NCI-H510A (cell line): ENCODE data around the gene DUSP9.
A peak's percentile ranks its signal among the peaks of the same experiment; 100 is the strongest.

ENCODE experiments used
- DNase-seq: peaks from one replicate; lab custom pipeline; 2025; lab: John Stamatoyannopoulos, UW

The DUSP9 gene

DNA sequence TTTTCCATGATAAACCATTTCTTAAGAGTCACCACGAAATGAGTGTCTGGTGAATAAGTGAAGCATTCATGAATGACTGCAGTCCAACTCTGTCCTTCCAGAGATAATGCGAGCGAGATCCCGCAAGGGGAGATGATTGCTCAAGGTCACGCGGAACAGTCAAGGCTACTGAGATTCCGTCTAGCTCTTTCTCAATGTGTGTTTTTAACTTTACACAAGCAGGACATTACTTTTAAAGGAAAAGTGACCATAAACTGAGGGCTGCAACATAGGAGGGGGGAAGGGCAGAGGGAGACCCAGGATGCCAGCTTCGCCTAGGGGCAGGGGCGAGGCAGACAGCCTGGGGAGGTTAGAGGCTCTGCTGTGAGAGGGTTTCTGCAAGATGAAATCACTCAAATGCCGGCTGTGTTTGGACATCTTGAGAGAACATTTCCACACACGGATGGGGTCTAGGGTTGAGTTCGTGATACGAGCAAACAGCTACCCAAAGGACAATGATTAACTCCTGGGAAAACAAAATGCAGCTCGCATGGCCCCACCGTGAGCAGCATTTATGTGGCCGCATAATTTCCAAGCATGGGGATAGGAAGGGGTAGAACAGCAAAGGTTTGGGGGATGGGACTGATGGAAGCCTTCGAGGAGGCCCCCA is 24.2 kb upstream of the DUSP9 start:
- no peak for DNase-seq

DNA sequence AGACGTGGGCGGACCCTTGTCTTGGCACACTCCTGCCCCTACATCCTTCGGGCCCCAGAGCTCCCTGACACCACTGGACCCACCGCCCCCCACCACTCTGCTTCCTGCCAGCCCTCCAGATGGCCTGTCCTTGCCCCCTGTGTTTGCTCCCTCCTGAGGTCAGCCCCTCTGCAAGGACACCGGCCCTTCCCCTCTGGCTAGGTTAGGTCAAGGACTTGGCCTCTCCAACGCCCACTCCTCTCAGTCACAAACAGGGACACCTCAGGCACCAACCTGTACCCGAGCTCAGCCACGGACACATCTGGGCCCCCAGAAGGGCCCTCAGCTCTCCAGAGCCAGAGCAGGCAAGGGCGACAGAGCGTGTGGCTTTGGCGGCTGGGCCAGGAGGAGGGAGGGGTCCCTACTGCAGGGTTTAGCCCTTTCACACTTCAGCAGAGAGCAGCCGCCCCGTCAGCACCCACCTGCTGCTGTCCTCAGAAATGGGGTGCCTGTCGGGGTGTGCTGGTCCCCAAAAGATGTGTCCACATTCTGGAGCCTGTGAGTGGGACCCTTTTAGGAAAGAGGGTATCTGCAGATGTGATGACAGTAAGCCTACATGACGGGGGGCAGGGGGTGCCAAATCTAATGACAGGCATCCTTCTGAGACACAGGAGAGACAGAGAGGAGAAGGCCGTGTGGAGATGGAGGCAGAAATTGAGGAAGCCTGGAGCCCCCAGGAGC is 23.5 kb upstream of the DUSP9 start:
- DNase-seq, result no peak

DNA sequence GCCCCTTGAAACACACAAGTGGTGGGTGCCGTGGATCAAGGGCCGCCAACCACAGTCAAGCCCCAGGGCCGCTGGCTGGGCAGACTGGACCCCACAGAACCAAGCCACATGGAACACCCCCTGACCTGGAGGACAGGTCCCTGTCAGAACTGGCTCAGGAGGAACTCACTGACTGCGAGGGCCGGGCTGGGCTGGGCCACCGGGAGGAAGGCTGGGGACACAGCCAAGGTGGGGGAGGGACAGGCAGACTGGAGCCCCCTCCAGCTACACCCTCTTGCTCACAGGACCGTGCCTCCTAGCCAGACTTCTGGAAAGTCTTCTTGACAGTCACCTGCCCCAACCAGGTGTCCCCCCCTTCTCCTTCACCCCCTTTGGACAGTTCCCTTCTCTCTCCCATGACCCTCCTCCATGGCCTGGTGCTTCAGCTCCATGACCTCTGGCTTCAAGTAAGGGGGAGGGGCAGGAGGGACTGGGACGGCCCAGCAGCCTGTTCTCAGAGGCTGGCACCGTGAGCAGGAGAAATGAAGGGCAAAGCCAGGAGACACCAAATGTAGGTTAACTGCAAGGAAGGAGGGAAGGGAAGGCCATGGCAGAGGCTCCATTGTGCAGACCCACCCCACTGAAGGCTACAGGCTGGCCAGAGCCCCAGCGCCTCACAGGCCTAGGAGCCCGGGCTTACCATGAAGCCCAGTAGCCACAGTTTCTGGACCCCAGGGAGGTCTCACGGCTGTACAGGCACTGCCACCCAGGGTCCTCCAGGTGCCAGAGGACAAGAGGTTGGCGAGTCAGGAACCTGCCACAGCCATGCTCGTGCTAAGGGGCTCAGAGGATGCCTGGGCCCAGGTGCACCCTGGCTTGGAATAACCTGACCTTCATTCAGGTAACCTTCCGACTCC is 22.6 kb upstream of the DUSP9 start:
- DNase-seq, result no peak

DNA sequence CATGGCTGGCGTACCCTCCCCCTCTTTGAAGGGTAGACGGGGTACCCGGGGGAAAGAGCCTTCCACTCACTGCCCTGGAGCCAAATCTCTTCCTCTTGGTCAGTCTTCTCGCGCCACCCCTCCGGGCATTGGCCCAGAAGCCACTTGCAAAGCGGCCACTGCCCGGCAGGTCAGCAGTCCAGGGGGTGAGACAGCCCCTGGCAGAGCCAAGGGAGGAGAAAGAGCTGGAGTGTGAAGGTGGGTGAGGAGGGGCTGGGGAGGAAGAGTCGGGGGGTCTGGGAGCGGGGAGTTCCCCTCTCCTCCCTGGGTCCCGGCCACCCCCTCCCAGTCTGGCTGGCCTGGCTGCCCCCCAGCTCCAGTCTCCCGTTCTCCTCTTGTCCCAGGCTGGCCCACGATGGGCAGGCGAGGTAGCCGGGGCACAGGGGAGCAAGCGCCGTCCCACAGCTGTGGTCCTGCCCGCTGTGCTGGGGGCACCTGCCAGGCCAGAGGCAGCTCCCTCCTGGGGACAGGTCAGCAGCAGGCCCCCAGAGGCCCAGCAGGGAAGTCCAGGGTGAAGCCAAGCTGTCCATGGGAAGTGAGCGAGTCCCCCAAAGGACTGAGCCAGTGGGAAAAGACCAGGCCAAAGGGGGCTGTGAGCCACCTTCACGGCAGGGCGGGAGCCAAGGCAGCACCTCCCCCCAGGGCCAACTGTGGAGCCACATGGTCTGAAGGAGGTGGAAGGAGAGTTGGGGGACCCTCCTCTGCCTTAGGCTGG is 21.6 kb upstream of the DUSP9 start:
- no peak for DNase-seq

DNA sequence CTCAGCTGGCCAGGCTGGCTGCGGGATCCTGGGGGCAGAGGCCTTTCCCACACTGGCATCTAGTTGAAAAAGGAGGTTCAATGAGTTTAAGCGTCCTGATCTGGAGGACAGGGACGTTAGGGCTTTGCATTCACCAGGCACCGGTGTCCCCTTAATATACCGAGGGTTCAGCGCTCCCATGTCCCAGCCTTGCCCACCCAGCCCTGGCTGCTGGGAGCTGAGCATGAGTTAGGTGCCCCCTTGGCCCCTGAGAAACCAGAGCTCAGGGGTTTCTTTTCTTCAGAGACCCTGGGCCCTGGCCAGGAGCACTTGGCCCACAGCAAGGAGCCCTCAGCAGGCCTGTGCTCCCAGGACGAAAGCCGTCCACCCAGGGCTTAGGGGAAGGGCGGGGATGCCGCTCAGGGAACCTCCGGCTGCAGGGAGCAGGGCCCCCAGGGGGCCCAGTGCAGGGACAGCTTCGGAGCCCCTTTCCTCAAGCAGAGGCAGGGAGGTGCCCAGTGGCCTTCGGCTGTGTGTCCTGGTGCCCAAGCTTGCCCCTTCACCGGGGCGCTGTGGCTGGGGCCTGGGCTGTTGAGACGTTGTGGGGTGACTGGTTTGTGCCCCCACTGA is 20.9 kb upstream of the DUSP9 start:
- no peak for DNase-seq

DNA sequence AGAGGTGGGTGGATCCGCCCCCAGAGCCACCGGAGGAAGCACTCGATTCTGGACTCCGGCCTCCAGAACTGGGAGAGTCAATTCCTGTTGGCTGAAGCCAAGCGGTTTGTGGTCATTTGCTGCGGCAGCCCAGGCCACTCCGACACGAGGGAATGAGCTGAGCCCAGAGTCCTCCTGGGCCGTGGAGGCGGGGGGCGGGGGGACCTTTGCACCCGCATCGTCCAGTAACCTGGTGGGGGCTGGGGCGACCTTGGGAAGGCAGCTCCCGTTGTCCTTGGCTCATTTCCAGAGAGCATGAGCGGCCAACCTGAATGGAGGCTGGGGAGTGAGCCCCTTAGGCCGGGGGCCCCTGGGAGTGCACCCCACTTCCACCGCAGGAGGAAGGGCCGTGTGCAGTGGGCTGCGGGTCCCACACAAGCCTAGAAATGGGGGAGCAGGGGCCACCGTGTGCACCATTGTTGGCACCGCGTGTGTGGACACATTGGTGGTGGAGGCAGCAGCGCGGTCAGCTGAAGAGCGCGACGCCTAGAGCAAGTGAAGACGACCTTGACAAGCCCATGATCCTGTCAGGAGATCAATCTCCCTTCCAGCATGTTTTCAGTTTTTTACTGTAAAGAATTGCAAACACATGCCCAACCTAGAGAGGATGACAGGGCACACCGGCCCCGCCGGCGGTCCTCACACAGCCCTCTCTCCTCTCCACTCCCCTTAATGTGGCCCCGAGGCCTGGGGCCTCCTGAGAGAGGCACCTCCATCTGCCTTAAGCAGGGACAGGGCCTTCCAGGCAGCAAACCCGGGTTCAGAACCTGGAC is 19.9 kb upstream of the DUSP9 start:
- DNase-seq, result no peak

DNA sequence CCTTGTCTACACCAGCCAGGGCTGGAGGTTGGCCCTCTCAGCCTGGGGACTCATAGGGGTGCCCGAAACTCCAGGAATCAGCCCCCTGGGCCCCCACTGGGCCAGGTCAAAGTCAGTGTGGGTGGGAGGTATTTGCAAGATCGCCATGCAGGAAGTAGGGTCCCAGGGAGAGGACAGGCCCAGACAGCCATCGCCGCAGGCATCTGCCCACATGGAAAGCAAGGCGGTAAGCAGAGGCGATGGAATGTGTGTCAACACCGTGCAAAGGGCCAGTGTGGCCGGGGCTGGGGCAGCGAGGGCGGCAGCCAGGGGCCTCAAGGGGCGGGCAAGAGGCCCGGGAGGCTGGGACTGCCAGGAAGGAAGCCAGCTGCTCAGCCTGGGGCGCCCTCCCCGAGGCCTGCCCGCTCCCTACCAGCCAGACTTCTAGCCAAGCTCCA is 19.3 kb upstream of the DUSP9 start:
- no peak for DNase-seq

DNA sequence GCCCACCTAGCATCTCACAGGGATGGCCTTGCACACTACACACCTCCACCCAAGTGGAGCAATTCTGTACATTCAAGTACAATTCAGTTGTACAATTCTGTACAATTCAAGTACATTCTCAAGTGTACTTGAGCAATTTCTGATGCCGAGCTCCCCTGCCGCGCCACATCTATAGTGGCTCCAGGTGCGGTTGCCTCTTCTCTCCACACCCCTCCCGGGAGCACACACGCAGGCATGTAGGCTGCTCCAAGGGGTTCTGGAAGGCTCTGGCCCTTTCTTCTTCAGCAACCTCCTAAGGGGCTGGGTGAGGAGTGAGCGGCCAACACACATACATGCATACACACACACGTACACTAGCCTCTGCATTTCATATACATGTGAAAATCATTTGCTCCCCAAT is 18.9 kb upstream of the DUSP9 start:
- DNase-seq, result peak; percentile 11

DNA sequence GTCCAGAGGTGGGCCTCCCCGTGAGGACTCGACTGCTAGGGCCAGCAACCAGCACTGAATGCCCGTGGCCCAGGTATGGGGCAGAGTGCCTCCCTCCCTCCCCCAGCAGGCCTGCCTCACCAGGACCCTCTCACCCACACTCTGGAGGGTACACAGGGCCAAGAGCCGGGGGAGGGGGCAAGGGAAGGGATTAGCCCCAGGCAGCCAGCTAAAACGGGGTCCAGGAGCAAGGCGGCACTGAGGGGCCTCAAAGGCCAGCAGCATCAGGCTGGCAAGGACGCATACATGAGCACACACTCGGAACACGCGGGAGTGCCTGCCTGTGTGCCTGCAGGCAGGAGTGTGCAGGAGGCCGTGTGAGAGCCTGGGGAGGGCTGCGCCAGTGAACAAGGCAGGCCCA is 18.3 kb upstream of the DUSP9 start:
- no peak for DNase-seq

DNA sequence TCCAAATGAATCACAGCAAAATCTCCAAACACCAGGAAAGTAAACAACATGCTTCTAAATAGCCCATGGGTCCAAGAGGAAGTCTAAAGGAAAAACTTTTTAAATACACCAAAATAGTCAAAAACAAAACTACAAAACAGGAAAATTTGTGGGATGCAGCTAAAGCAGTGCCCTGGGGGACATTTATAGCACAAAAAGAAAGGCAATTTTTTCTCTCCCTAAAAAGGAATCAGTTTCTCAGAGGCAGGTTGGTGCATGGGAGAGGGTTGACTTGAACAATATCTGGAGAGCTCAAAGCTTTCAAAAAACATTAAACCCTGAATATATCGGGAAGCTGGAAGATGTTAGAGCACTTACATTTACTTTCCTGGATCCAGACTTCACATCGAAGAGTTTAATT is 15.7 kb upstream of the DUSP9 start:
- no peak for DNase-seq

DNA sequence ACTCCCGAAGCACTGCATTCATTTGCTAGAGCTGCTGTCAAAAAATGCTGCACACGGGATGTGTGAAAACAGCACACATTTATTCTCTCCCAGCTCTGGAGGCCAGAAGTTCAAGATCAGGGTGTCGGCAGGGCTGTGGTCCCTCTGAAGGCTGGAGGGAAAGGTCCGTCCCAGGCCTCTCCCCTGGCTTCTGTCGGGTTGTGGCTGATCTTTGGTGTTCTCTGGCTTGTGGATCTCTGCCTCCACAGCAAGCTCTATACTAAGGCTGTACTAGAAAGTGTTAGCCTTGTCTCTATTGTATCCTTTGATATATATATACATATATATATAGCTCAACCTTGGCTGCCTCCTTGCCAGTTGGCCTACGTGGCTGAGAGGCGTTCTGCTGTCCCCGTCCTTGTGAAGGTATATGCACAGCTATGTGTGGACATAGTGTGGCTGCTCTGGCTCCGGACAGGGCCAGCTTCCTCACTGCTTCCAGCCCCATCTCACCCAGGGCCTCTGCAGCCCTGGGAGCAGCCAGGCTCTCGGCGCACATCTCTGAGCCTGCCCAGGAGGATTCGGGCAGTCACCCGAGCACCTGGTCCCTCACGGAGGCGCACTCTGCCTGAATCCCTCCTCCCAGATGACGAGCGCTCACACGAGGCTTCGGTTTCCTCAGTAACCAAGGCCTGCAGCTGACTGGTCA is 15.0 kb upstream of the DUSP9 start:
- DNase-seq, result no peak

DNA sequence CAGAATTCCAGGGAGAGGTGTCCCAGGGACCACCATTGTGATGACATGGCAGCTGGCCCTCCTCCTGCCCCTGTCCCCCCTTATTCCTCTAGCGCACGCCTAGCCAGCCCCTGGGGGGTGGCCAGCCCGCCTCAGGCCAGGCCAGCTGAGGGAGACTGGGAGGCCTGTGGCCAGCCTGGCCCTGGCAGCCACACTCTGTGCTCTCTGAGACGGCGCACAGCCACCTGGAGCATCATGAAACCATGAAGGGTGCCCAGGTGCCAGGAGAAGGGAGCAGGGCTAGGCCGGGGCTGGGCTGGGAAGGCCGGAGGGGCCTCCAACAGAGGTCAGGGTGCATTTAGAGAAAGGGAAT is 14.4 kb upstream of the DUSP9 start:
- no peak for DNase-seq

DNA sequence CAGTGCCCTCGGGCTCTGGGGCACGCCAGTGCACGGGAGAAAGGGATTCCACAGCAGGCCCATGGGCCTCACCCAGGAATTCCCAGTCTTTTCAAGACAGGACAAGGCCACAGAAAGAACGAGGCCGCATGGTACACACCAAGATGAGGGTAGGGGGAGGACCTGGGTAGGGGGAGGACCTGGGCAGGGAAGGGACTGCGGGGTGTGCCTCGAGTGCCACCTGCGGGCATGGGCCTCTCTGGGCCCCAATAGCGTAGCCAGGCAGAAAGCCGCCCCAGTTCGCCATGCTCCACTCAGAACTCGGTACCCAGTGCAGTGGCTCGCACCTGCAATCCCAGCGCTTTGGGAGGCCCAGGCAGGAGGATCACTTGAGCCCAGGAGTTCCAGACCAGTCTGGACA is 14.0 kb upstream of the DUSP9 start:
- DNase-seq, result no peak

DNA sequence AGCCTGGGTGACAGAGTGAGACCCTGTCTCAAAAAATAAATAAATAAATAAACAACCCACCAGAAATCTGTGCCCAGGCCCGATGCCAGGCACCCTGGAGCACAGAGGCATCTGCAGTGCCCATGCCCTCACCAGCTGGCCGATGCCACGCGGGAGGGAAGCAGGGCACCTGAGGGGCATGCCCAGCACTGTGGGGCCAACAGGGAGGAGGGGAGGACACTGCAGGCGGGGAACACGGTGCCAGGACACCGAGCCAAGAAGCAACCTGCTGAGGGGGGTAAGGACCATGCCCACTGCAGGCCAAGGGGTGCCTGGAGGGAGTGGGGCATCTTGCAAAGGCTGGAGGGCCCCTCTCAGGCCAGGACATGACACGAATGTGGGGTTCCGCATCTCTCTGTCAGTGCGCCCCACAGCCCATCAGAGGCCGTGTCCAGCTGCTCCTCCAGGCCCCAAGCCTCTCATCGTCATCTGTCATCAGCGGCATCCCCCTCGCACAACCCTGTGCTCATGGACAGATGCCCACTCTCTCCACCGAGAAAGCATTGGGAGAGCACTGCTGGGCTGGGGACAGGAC is 13.3 kb upstream of the DUSP9 start:
- no peak for DNase-seq

DNA sequence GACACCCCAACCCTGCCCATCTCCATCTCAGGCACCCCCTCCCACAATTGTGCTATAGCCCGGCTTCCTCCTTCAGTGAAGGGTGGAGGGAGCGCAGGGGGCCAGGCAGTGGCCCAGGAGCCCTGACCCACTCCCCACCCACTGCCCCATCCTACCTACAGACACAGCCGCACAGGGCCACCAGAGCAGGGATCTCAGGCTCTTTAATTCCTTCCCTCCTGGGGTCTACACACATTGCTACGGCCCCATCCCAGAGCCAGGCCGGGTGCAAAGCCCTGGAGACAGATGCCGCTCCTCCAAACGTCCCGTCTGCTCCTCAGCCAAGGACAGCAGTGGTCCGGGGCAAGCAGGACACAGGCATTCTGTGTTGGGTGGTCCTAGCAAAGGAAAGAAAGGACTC is 12.8 kb upstream of the DUSP9 start:
- DNase-seq, result no peak

DNA sequence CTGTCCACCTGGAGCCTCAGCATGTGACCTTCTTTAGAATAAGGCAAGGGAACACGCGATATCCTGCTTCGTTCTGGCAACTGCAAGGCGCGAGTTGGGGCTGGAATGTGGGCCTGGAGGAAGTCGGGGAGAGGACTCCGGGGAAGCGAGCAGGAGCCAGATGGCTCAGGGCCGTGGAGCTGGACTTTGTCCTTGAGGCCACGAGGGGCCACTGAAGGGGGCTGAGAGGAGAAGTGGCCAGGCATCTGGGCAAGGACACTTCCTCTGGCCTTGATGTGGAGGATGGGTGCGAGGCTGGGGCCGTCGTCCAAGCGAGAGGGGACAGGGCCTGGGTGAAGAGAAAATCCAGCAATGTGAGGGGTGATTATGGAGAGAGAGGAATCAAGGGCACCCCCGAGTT is 12.2 kb upstream of the DUSP9 start:
- DNase-seq, result no peak

DNA sequence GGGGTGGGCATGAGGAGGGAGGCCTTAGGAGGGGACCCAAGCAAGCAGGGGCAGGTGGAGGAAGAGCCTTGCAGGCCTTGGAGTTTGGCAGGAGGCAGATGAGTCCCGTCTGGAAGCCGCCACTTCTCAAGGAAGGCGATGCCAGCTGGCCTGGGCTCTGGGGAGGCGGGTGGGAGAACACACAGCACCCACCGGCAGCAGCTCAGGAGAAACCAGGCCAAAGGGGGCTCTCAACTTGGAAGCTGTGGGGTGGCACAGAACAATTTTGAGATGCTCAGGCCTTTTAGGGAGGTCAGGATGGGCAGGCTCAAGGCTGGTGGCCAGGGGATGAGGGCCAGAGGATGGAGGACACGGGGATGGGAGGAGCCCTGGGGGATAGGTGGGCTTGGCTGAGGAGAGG is 11.6 kb upstream of the DUSP9 start:
- DNase-seq, result no peak

DNA sequence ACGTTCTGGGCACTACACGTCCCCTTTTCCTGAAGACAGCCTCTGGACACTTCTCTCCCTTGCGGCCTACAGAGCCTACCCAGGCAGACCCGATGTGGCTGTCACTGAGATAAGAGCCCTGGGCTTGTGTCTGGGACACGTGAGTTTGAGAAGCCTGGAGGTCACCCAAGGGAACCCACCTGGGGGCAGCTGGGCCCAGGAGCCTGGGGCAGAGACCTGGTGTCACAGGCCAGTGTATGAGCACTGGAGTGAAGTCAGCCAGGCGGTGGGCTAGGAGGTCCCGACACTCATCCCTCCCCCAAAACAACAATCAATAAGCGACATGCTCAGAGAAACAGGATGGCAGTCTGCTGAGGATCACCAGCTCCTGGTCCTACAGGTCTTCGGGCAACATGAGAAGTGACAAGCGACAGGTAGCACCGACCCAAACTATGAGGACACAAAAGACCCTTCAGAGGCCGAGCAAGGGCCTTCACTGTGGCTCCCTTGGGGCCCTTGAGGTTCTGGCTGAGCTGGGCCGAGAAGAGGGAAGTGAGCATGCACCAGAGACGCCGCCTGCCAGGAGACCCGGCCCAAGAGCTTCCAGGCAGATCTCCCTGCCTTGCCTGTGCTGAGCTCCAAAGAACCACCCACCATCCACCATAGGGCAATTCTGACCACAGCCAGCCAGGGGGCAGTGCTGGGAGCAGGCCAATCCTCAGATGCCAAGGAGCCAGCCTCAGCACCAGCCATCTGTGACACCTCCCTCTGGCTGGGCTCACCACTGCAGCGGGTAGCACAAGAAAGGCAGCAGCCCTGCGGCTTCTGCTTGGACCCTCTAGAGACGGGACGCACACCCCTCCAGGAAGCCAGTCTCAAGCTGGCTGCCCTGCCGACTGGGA is 11.0 kb upstream of the DUSP9 start:
- no peak for DNase-seq

DNA sequence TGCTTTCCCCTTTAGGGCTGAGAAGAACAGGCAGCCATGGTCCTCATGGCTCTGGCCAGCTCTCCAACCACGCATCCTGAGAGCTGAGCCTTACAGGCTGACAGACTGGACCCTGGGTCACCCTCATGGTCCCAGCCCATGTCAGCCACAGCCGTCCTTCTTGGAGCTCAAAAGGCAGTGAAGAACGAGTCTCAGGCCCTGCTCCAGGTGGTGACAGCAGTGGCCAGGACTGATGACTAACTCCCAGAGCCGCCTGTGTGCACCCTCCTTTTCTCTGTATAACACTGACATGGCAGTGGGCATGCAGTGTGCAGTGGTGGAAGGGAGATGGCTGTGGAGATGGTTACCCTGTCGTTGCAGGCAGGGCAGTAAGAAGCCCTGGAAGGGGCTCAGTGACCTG is 10.3 kb upstream of the DUSP9 start:
- no peak for DNase-seq
